Activated CD4-positive, CD25-positive, alpha-beta regulatory T cell treated with anti-CD3 and anti-CD28 coated beads, Interleukin-2, amount 50 U/mL, for 16 hours (primary cell): ENCODE data around the gene CKAP2L.

Experiments
- DNase-seq: peaks from one replicate; pipeline ENCODE4 v3.0.0-alpha.2; 2020; ENCODE audit warnings: low read depth, low spot score

Gene CKAP2L

GRCh38 chr2:112792419-112792818 lies 28.0 kb upstream of the CKAP2L start:
- no peak for DNase-seq

- no peak for DNase-seq
Observed at GRCh38 chr2:112791693-112792230, 27.4 kb upstream of the CKAP2L start.

- DNase-seq, result no peak
Observed at GRCh38 chr2:112791019-112791418, 26.6 kb upstream of the CKAP2L start.

GRCh38 chr2:112790305-112790704 lies 25.9 kb upstream of the CKAP2L start:
- no peak for DNase-seq

- no peak for DNase-seq
Observed at GRCh38 chr2:112789186-112789585, 24.8 kb upstream of the CKAP2L start.

- no peak for DNase-seq
Observed at GRCh38 chr2:112788653-112789052, 24.2 kb upstream of the CKAP2L start.

GRCh38 chr2:112787729-112788393 lies 23.5 kb upstream of the CKAP2L start:
- DNase-seq, result no peak

GRCh38 chr2:112787294-112787693 lies 22.9 kb upstream of the CKAP2L start:
- no peak for DNase-seq

GRCh38 chr2:112784199-112785189 lies 20.1 kb upstream of the CKAP2L start, which contains the start of gene IL1A:
Gene IL1A, minus strand, starts transcription at chr2:112784493. Its CDS starts 723 bp downstream, at chr2:112783770.
- DNase-seq, result no peak

- no peak for DNase-seq
Observed at GRCh38 chr2:112783187-112783714, 18.8 kb upstream of the CKAP2L start.

- DNase-seq, result no peak
Observed at GRCh38 chr2:112782234-112782799, 17.9 kb upstream of the CKAP2L start.

GRCh38 chr2:112779598-112779997 lies 15.2 kb upstream of the CKAP2L start:
- no peak for DNase-seq

GRCh38 chr2:112777036-112777435 lies 12.6 kb upstream of the CKAP2L start:
- no peak for DNase-seq

- DNase-seq, result no peak
Observed at GRCh38 chr2:112776113-112776512, 11.7 kb upstream of the CKAP2L start.

- no peak for DNase-seq
Observed at GRCh38 chr2:112774536-112775285, 10.3 kb upstream of the CKAP2L start.

- no peak for DNase-seq
Observed at GRCh38 chr2:112773556-112773955, 9.1 kb upstream of the CKAP2L start.

GRCh38 chr2:112772911-112773475 lies 8.6 kb upstream of the CKAP2L start:
- DNase-seq, result no peak

GRCh38 chr2:112772322-112772721 lies 7.9 kb upstream of the CKAP2L start:
- no peak for DNase-seq

GRCh38 chr2:112768432-112768831 lies 4.0 kb upstream of the CKAP2L start:
- no peak for DNase-seq

- DNase-seq, result no peak
Observed at GRCh38 chr2:112767693-112768330, 3.4 kb upstream of the CKAP2L start.
